AG10803 (cell line): ENCODE measurements around the gene ZRANB3.

Source experiments
- DNase-seq: peaks from one replicate; pipeline ENCODE4 v3.0.0; 2010; ENCODE audit warnings: low read depth
- H3K4me3 ChIP-seq: 2 replicates; pipeline ENCODE4 v1.5.1; 2011; ENCODE audit warnings: mild to moderate bottlenecking, low read length, control low read depth
- TF ChIP-seq, protein P1 (sequence below): conservative IDR thresholded peaks from 2 replicates; pipeline ENCODE4 v1.5.1; 2011; ENCODE audit warnings: mild to moderate bottlenecking, low read length, control low read depth, inconsistent platforms

ZRANB3 gene

DNA sequence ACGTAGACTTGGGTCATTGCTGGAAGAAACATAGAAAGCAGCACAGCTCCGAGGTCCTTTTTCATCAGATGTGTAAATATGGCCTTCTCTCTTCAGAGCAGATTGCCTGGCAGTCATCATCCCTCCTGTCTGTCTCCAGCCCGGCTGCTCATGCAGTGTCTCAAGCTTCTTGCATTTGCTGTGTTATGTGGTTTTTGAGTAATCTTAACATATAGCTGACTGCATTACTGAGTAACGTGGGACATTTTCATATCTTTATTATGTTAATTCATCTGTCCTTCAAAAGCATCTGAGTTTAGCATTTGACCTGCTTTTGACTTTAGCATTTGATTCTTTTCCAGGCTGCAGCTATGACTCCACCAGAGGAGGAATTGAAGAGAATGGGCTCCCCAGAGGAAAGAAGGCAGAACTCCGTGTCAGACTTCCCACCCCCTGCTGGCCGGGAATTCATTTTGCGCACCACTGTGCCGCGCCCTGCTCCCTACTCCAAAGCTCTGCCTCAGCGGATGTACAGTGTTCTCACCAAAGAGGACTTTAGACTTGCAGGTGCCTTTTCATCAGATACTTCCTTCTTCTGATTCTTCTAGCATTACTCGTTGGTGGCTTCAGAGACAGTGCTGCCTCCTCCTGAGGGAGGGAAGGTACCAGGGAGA is 362.7 kb downstream of the ZRANB3 start:
- no peak overlapping the region for H3K4me3 ChIP-seq
- TF ChIP-seq, protein P1, sequence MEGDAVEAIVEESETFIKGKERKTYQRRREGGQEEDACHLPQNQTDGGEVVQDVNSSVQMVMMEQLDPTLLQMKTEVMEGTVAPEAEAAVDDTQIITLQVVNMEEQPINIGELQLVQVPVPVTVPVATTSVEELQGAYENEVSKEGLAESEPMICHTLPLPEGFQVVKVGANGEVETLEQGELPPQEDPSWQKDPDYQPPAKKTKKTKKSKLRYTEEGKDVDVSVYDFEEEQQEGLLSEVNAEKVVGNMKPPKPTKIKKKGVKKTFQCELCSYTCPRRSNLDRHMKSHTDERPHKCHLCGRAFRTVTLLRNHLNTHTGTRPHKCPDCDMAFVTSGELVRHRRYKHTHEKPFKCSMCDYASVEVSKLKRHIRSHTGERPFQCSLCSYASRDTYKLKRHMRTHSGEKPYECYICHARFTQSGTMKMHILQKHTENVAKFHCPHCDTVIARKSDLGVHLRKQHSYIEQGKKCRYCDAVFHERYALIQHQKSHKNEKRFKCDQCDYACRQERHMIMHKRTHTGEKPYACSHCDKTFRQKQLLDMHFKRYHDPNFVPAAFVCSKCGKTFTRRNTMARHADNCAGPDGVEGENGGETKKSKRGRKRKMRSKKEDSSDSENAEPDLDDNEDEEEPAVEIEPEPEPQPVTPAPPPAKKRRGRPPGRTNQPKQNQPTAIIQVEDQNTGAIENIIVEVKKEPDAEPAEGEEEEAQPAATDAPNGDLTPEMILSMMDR: no peak
- DNase-seq: no peak

DNA sequence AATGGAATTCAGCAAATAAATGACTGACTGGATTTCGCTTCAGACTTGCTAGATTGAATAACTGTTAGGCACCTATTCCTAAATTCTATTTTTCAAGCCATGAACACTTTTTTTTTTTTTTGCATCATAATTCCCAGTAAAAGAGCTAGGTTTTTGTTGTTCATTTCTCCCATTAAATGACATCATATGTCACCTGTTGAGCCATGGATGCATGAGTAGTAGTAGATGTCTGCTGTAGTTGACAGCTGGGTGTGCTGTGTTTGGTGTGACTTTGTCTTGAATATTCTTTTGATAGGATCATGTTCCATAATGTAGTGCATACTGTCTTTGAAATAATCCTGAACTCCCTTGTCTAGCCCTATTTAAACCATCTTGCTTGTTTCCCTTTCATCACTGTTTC is 363.7 kb downstream of the ZRANB3 start:
- TF ChIP-seq, protein P1: no peak
- no peak for DNase-seq
- no peak overlapping the region for H3K4me3 ChIP-seq

DNA sequence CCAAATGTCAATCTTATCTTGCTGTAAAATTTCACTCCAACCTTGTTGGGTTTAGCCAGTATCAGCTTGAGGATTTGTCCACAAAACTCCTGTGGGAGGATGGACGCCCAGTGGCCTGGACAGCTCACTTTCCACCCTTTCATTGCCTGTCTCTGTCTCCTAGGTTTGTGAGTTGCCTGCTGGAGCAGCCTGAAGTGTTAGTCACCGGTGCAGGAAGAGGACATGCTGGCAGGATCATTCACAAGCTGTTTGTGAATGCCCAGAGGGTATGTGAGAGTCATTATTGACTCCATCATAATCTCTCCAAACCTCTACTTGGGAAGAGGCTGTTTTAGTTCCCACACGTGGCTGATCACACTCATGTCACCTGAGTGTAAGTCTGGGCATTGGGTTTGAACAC is 366.6 kb downstream of the ZRANB3 start:
- peak; percentile 66 for DNase-seq
- H3K4me3 ChIP-seq: no peak overlapping the region
- TF ChIP-seq, protein P1: no peak

DNA sequence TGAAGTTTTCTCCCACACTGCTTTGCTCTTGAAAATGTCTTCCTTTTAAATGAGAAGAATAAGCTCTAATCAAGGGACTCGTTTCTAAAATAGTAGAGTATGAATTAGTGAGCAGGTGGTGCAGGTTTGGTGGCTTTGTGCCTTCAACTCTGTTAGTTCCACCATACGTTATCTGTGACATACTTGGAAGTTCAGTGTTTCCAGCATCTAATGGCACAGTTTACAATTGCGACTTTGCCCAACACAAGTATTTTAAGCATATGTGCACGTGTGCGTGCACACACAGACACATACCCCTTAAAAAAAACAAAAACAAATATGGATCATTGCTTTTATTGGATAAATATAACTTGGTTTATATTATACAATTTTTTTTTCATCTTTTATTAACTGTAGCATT is 367.1 kb downstream of the ZRANB3 start:
- H3K4me3 ChIP-seq: no peak overlapping the region
- DNase-seq: no peak
- TF ChIP-seq, protein P1: no peak

DNA sequence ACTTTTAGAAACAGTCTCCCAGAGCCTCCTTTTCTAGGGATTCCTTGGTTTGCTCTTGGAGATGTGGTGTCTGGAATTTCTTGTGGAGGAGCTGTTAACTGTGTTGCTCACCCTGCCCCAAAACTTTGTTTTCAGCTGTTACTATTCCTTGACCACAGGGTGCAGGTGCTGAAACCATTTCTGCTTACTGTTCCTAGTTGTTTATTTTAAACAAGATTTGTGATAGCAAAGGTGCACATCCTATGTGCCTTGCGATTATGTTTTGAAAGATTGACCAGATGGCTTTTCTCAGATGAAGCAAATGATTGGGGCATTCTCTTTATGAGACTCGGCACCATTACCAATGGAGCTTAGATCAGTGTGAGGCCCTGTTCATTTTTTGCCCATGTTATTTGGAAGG is 367.7 kb downstream of the ZRANB3 start:
- TF ChIP-seq, protein P1: no peak
- H3K4me3 ChIP-seq: no peak overlapping the region
- no peak for DNase-seq

DNA sequence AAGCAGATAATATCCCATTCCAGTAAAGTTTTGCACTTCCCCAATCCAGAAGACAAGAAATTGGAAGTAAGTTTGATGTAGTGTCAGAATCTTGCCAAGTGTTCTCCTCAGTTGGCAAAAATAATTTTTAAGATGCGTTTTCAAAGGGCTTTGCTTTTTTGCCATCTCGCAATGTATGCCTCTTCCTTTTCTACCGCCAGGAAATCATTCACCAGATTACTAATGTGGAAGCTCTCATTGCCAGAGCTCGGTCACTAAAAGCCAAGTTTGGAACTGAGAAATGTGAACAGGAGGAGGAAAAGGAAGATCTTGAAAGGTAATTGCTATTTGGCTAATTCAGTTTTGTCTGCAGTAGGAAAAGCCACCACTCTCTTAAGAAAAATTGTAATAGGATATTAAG is 368.2 kb downstream of the ZRANB3 start:
- TF ChIP-seq, protein P1: no peak
- DNase-seq: no peak
- no peak overlapping the region for H3K4me3 ChIP-seq

DNA sequence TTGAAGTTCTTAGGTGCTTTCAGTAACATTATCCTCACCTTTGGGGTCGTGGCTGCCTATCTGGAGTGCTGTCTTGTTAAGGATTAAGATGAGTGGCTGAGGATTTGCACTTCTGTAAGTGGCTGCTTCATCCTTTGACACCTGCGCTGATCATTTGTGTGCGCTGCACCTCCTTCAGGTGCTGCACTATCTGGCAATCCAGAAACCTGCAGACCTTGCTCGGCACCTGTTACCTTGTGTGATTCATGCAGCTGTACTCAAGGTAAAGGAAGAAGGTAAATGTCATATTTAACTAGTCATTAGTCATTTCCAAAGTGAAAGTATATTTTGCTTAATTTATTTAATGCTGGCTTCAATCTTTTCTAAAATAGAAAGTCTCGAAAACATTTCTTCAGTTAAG is 368.6 kb downstream of the ZRANB3 start:
- TF ChIP-seq, protein P1: no peak
- H3K4me3 ChIP-seq: no peak overlapping the region
- no peak for DNase-seq
